ENCODE data around the gene MCM9.
"Not testable (repeated sequence)": the region's sequence is repeated elsewhere in the genome, so short reads cannot be mapped to it uniquely, and the experiment has no call there.

The MCM9 gene

GRCh38 chr6:118775381-118775780 lies 159.6 kb downstream of the MCM9 start:
- TF ChIP-seq ZNF274 (IDR thresholded peaks at IDR 0.05; ENCODE audit: low read depth, low read length), result no peak
- H3K4me3 ChIP-seq (ENCODE audit: low read length), result no peak overlapping the region

GRCh38 chr6:118774581-118774980 lies 160.4 kb downstream of the MCM9 start:
- TF ChIP-seq ZNF274 (IDR thresholded peaks at IDR 0.05; ENCODE audit: low read depth, low read length), result no peak
- no peak overlapping the region for H3K4me3 ChIP-seq (ENCODE audit: low read length)

GRCh38 chr6:118772886-118773285 lies 162.1 kb downstream of the MCM9 start:
- no peak for TF ChIP-seq ZNF274 (IDR thresholded peaks at IDR 0.05; ENCODE audit: low read depth, low read length)
- no peak overlapping the region for H3K4me3 ChIP-seq (ENCODE audit: low read length)

GRCh38 chr6:118771253-118771652 lies 163.7 kb downstream of the MCM9 start:
- TF ChIP-seq ZNF274 (IDR thresholded peaks at IDR 0.05; ENCODE audit: low read depth, low read length), result no peak

GRCh38 chr6:118770835-118771234 lies 164.1 kb downstream of the MCM9 start:
- TF ChIP-seq ZNF274 (IDR thresholded peaks at IDR 0.05; ENCODE audit: low read depth, low read length), result no peak
- no peak overlapping the region for H3K4me3 ChIP-seq (ENCODE audit: low read length)

More at GRCh38 chr6:118771253-118771652, 163.7 kb downstream of the MCM9 start:
- H3K4me3 ChIP-seq (ENCODE audit: low read length), result no peak overlapping the region

GRCh38 chr6:118770112-118770788 lies 164.7 kb downstream of the MCM9 start:
- no peak for TF ChIP-seq ZNF274 (IDR thresholded peaks at IDR 0.05; ENCODE audit: low read depth, low read length)

GRCh38 chr6:118768904-118769325 lies 166.0 kb downstream of the MCM9 start:
- no peak for TF ChIP-seq ZNF274 (IDR thresholded peaks at IDR 0.05; ENCODE audit: low read depth, low read length)

More at GRCh38 chr6:118770112-118770788, 164.7 kb downstream of the MCM9 start:
- H3K4me3 ChIP-seq (ENCODE audit: low read length), result no peak overlapping the region

GRCh38 chr6:118768441-118768840 lies 166.5 kb downstream of the MCM9 start:
- no peak for TF ChIP-seq ZNF274 (IDR thresholded peaks at IDR 0.05; ENCODE audit: low read depth, low read length)
- H3K4me3 ChIP-seq (ENCODE audit: low read length), result no peak overlapping the region

More at GRCh38 chr6:118768904-118769325, 166.0 kb downstream of the MCM9 start:
- H3K4me3 ChIP-seq (ENCODE audit: low read length), result no peak overlapping the region

- not testable (repeated sequence) for H3K4me3 ChIP-seq (ENCODE audit: low read length)
Observed at GRCh38 chr6:118765316-118765715, 169.6 kb downstream of the MCM9 start.

GRCh38 chr6:118764766-118765165 lies 170.2 kb downstream of the MCM9 start:
- H3K4me3 ChIP-seq (ENCODE audit: low read length), result no peak overlapping the region
- no peak for TF ChIP-seq ZNF274 (IDR thresholded peaks at IDR 0.05; ENCODE audit: low read depth, low read length)
